Skeletal muscle cell (primary cell): ENCODE results near the gene SLC25A20.
A peak's percentile ranks its signal among the peaks of the same experiment; 100 is the strongest.

Source experiments
- DNase-seq: peaks from one replicate; pipeline ENCODE4 v3.0.0-alpha.2; 2010; ENCODE audit warnings: low read depth
- H3K4me3 ChIP-seq: 2 replicates; pipeline ENCODE4 v1.5.1; 2011; ENCODE audit warnings: low read depth, mild to moderate bottlenecking, control low read depth, low read length, moderate library complexity

SLC25A20 gene

GRCh38 chr3:48898383-48899234, at the start of gene SLC25A20:
TSS of gene SLC25A20 (minus strand) at chr3:48898882. CDS start at chr3:48898794, 88 bp downstream.
- H3K4me3 ChIP-seq: peak within 1 kb of the TSS; percentile 66

GRCh38 chr3:48945891-48946549, 47.3 kb upstream of the SLC25A20 start:
- no peak for DNase-seq
- H3K4me3 ChIP-seq: no peak overlapping the region

More at GRCh38 chr3:48898383-48899234, at the start of gene SLC25A20:
- peak; percentile 28 for DNase-seq

- no peak overlapping the region for H3K4me3 ChIP-seq
- DNase-seq: no peak
Measured at GRCh38 chr3:48945432-48945831, 46.8 kb upstream of the SLC25A20 start.

GRCh38 chr3:48938689-48939088, 40.0 kb upstream of the SLC25A20 start:
- no peak overlapping the region for H3K4me3 ChIP-seq
- DNase-seq: no peak

GRCh38 chr3:48938156-48938555, 39.5 kb upstream of the SLC25A20 start:
- no peak for DNase-seq
- H3K4me3 ChIP-seq: no peak overlapping the region

GRCh38 chr3:48935530-48935929, 36.8 kb upstream of the SLC25A20 start:
- no peak overlapping the region for H3K4me3 ChIP-seq
- no peak for DNase-seq

- H3K4me3 ChIP-seq: no peak overlapping the region
- no peak for DNase-seq
Measured at GRCh38 chr3:48934333-48934991, 35.8 kb upstream of the SLC25A20 start.

GRCh38 chr3:48931944-48932580, 33.4 kb upstream of the SLC25A20 start:
- no peak overlapping the region for H3K4me3 ChIP-seq
- no peak for DNase-seq

GRCh38 chr3:48930590-48930989, 31.9 kb upstream of the SLC25A20 start:
- no peak overlapping the region for H3K4me3 ChIP-seq
- DNase-seq: no peak

- no peak for DNase-seq
- H3K4me3 ChIP-seq: no peak overlapping the region
Measured at GRCh38 chr3:48929358-48930035, 30.8 kb upstream of the SLC25A20 start.

- no peak overlapping the region for H3K4me3 ChIP-seq
- no peak for DNase-seq
Measured at GRCh38 chr3:48928679-48929078, 30.0 kb upstream of the SLC25A20 start.

GRCh38 chr3:48927928-48928327, 29.2 kb upstream of the SLC25A20 start:
- H3K4me3 ChIP-seq: no peak overlapping the region
- DNase-seq: no peak

- no peak overlapping the region for H3K4me3 ChIP-seq
Measured at GRCh38 chr3:48926425-48927392, 28.0 kb upstream of the SLC25A20 start.

GRCh38 chr3:48919215-48920138, 20.8 kb upstream of the SLC25A20 start:
- DNase-seq: no peak
- H3K4me3 ChIP-seq: peak overlapping the region; percentile 78

More at GRCh38 chr3:48926425-48927392, 28.0 kb upstream of the SLC25A20 start:
- DNase-seq: no peak

GRCh38 chr3:48918388-48919214, 19.9 kb upstream of the SLC25A20 start, which contains the start of gene ARIH2:
TSS of gene ARIH2 (plus strand) at chr3:48918842. CDS start at chr3:48927559, 8,717 bp downstream.
- peak within 1 kb of the TSS; percentile 78 for H3K4me3 ChIP-seq
- peak; percentile 67 for DNase-seq

- DNase-seq: no peak
- no peak overlapping the region for H3K4me3 ChIP-seq
Measured at GRCh38 chr3:48915296-48915695, 16.6 kb upstream of the SLC25A20 start.
